Spleen (tissue), 11 donors: Measurements from ENCODE around the gene HLA-DRB5. TPM values are rescaled to one million over a fixed set of nuclear protein-coding genes. Genes with fewer than 3 reads are reported as not detected.
"Not testable (repeated sequence)": the region's sequence is repeated elsewhere in the genome, so short reads cannot be mapped to it uniquely, and the experiment has no call there.

Source experiments
- DNase-seq: peaks from one replicate; pipeline ENCODE4 v3.0.0-alpha.2; 2020
- H3K27ac ChIP-seq, 8 donors: fragments of 200-600 bp; sonication (generic) in 7 of 8; 1 replicate in 4 of 8; 2 replicates in 4 of 8; pipeline versions ENCODE4 v1.5.0 to v1.8.0; 2016 to 2021; ENCODE audit warnings: inconsistent platforms in 4 of 8, mild to moderate bottlenecking in 4 of 8, moderate library complexity in 1 of 8
- H3K27me3 ChIP-seq, 7 donors: fragments of 200-600 bp; sonication (generic) in 6 of 7; replicated peaks in 1 of 7; 1 replicate in 4 of 7; 2 replicates in 3 of 7; pipeline versions ENCODE4 v1.5.0 to v1.8.0; 2016 to 2021; ENCODE audit warnings: inconsistent platforms in 3 of 7, mild to moderate bottlenecking in 1 of 7
- H3K36me3 ChIP-seq, 6 donors: fragments of 200-600 bp; sonication (generic) in 5 of 6; 1 replicate in 4 of 6; 2 replicates in 2 of 6; pipeline versions ENCODE4 v1.5.0 to v1.8.0; 2016 to 2021; ENCODE audit warnings: inconsistent platforms in 2 of 6
- H3K4me1 ChIP-seq, 6 donors: fragments of 200-600 bp; sonication (generic) in 5 of 6; 1 replicate in 3 of 6; 2 replicates in 3 of 6; pipeline versions ENCODE4 v1.5.0 to v1.8.0; 2016 to 2021; ENCODE audit warnings: inconsistent platforms in 3 of 6
- H3K4me3 ChIP-seq, 8 donors: fragments of 200-600 bp; sonication (generic) in 7 of 8; 1 replicate in 4 of 8; 2 replicates in 4 of 8; pipeline versions ENCODE4 v1.5.0 to v1.8.0; 2016 to 2021; ENCODE audit warnings: inconsistent platforms in 4 of 8, mild to moderate bottlenecking in 4 of 8, moderate library complexity in 2 of 8
- H3K9me3 ChIP-seq, 8 donors: fragments of 200-600 bp; sonication (generic) in 7 of 8; 1 replicate in 4 of 8; 2 replicates in 4 of 8; pipeline versions ENCODE4 v1.5.0 to v1.8.0; 2016 to 2021; ENCODE audit warnings: inconsistent platforms in 4 of 8
- CTCF ChIP-seq, 11 experiments: fragments of 200-600 bp in 7 of 11; fragments of 450-650 bp in 4 of 11; sonication (generic) in 4 of 11; IDR thresholded peaks in 8 of 11; conservative IDR thresholded peaks in 3 of 11; 1 replicate in 7 of 11; 2 replicates in 4 of 11; pipeline versions ENCODE4 v1.4.0 to v1.8.0; 2016 to 2021; ENCODE audit warnings: antibody characterized with exemption in 11 of 11, inconsistent platforms in 4 of 11, mild to moderate bottlenecking in 1 of 11
- POLR2A ChIP-seq, 3 donors: fragments of 450-650 bp; IDR thresholded peaks; one replicate each; pipeline ENCODE4 v1.5.1; 2017; ENCODE audit warnings: antibody characterized with exemption in 3 of 3, mild to moderate bottlenecking in 1 of 3
- POLR2AphosphoS5 ChIP-seq, 3 donors: sonication (generic); formaldehyde crosslinking; IDR thresholded peaks; one replicate each; pipeline ENCODE4 v1.5.1; 2017; ENCODE audit warnings: antibody characterized with exemption in 3 of 3
- WGBS, 5 donors: extraction: QIAGEN DNeasy Blood & Tissue Kit in 3 of 5; methylation state at CpG; one replicate each; pipeline versions ENCODE4 v1.1.5 to v1.1.7; 2013 to 2018; 5-methylcytosine and 5-hydroxymethylcytosine counted together
- intact Hi-C: fragments of 100-400 bp; cut with DNase I; formaldehyde crosslinking; loops from one replicate; pipeline ENCODE4 v1.15.0; 2023; ENCODE audit warnings: low total_unique reads
- polyA plus RNA-seq, 3 donors: library from polyadenylated mRNA; stranded (reverse); fragments of 200-250 nt; gene quantifications; one replicate each; pipeline ENCODE4 v1.2.1, GENCODE V29; 2013
- total RNA-seq, 7 donors: library from RNA; depleted of rRNA in 3 of 7; stranded (reverse); fragments of >200 nt in 3 of 7; fragmentation: NEBNext Ultra II Directional in 4 of 7; extraction: Animal tissue kit (Norgen Biotek cat#: 25700) in 4 of 7; gene quantifications; one replicate each; pipeline versions ENCODE4 v1.1.0 to v1.2.1, GENCODE V29; 2016 to 2021
- donor health status: healthy with polysubstance abuse.
- donor health status: DM: no; HTN: no; CAD: no; lungs with moderate emphysema.
- donor health status: DM: no; HTN: no; CAD: no.
- donor health status: Bipolar disorder and iron deficiency.
- donor health status: healthy.
- donor health status: DM: no; HTN: no; CAD: no.
- donor health status: DM: yes; HTN: yes; CAD: no.

Gene HLA-DRB5
- total and polyA plus RNA-seq, 10 donors: 1.9 to 633 (median 39.7) TPM

GRCh38 chr6:32553037-32553742, 23.1 kb upstream of the HLA-DRB5 start:
- WGBS, 5 donors: 21 to 40% (median 33%) methylated on average over 4 to 5 of the region's 5 CpGs

GRCh38 chr6:32551410-32551809, 21.3 kb upstream of the HLA-DRB5 start:
- TF ChIP-seq POLR2A (IDR thresholded peaks at IDR 0.05): no peak
- TF ChIP-seq CTCF (IDR thresholded peaks at IDR 0.05 in 8 of 11, conservative IDR thresholded peaks at IDR 0.05 in 3 of 11): no peak
- 12 to 53% (median 31%) methylated on average over 4 to 5 of the region's 5 CpGs for WGBS, 5 donors
- intact Hi-C loops: no loop called here
- Histone ChIP-seq H3K4me3 (no peak overlapping the region), H3K4me1 (no peaks in the 10 kb centered on the region), H3K27me3 (no peaks in the 10 kb centered on the region), H3K27ac (no peak overlapping the region), H3K9me3 (no peaks in the 10 kb centered on the region), H3K36me3 (no peaks in the 10 kb centered on the region)
- no peak for DNase-seq

More at GRCh38 chr6:32553037-32553742, 23.1 kb upstream of the HLA-DRB5 start:
- intact Hi-C loops: no loop called here
- Histone ChIP-seq H3K36me3 (no peaks in the 10 kb centered on the region), H3K4me1 (no peaks in the 10 kb centered on the region), H3K27me3 (no peaks in the 10 kb centered on the region), H3K9me3 (no peaks in the 10 kb centered on the region), H3K4me3 (no peak overlapping the region), H3K27ac (no peak overlapping the region)
- TF ChIP-seq CTCF (IDR thresholded peaks at IDR 0.05 in 8 of 11, conservative IDR thresholded peaks at IDR 0.05 in 3 of 11) (no peak), POLR2AphosphoS5 (IDR thresholded peaks at IDR 0.05) (no peak), POLR2A (IDR thresholded peaks at IDR 0.05) (no peak)
- no peak for DNase-seq

- 0 to 84% (median 43%) methylated on average over 2 to 5 of the region's 5 CpGs for WGBS, 5 donors
- TF ChIP-seq CTCF (IDR thresholded peaks at IDR 0.05 in 8 of 11, conservative IDR thresholded peaks at IDR 0.05 in 3 of 11) (no peak), POLR2A (IDR thresholded peaks at IDR 0.05) (no peak), POLR2AphosphoS5 (IDR thresholded peaks at IDR 0.05) (no peak)
- no peak overlapping the region for H3K27ac ChIP-seq
- DNase-seq: no peak
- intact Hi-C loops: no loop called here
- H3K27me3 ChIP-seq: no peaks in the 10 kb centered on the region
- no peak overlapping the region for H3K4me3 ChIP-seq
- no peaks in the 10 kb centered on the region for H3K9me3 ChIP-seq
- no peaks in the 10 kb centered on the region for H3K4me1 ChIP-seq
- no peaks in the 10 kb centered on the region for H3K36me3 ChIP-seq
Measured at GRCh38 chr6:32539839-32540238, 9.8 kb upstream of the HLA-DRB5 start.

- H3K4me1 ChIP-seq, intact Hi-C loops, DNase-seq, H3K9me3 ChIP-seq, H3K27me3 ChIP-seq, H3K36me3 ChIP-seq: not testable (repeated sequence)
- 0 to 5% (median 0%) methylated on average over 2 to 3 of the region's 3 CpGs for WGBS, 5 donors
- TF ChIP-seq CTCF (IDR thresholded peaks at IDR 0.05 in 8 of 11, conservative IDR thresholded peaks at IDR 0.05 in 3 of 11): peak in 1 of 11 experiments; percentile 7
- Histone ChIP-seq H3K4me3 (peak overlapping the region in 1 of 8 donors; percentile 51), H3K27ac (peak overlapping the region in 2 of 8 donors; percentile 48 to 90)
Measured at GRCh38 chr6:32530431-32530793, 325 bp upstream of the HLA-DRB5 start.
